HG03159 (cell line): ENCODE data around the gene MLANA.

Source experiments
- ATAC-seq: cut with Tn5 transposase; IDR thresholded peaks from one replicate; pipeline ENCODE4 v1.9.1; 2021; ENCODE audit warnings: mild to moderate bottlenecking, moderate library complexity; ENCODE audit not compliant: unreplicated experiment

MLANA gene, protein sequence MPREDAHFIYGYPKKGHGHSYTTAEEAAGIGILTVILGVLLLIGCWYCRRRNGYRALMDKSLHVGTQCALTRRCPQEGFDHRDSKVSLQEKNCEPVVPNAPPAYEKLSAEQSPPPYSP

DNA sequence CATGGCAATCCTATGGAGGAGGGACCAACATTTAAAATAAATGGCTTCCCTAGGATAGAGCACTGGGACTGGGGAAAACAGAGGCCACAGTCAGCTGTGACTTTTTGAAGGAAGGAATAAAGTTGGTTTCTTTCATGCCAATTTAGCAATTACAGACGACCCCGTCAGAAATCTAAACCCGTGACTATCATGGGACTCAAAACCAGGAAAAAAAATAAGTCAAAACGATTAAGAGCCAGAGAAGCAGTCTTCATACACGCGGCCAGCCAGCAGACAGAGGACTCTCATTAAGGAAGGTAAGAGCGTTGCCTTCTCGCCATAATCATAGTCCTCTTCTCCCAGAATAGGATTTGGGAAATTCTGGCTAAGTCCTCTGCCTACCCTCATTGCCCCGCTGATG lies at the start of gene MLANA:
Gene MLANA (plus strand): TSS at position 249 of the 400 bp plus-strand sequence. CDS start 1,586 bp downstream, outside the sequence.
- ATAC-seq: no peak

DNA sequence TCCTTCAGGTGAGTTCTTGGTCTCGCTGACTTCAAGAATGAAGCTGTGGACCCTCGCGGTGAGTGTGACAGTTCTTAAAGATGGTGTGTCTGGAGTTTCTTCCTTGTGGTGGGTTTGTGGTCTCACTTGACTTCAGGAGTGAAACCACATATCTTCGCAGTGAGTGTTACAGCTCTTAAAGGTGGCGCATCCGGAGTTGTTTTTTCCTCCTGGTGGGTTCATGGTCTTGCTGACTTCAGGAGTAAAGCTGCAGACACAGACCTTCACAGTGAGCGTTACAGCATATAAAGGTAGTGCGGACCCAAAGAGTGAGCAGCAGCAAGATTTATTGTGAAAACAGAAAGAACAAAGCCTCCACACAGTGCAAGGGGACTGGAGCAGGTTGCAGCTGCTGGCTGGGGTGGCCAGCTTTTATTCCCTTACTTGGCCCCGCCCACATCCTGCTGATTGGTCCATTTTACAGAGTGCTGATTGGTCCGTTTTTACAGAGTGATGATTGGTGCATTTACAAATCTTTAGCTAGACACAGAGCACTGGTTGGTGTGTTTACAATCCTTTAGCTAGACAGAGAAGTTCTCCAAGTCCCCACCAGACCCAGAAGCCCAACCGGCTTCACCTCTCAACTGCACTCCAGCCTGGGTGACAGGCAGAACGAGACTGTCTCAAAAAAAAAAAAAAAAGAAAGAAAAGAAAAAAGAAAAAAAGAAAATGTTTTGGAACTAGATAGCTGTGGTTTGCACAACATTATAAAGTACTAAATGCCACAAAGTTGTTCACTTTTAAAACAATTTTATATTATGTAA lies 48.7 kb upstream of the MLANA start:
- no peak for ATAC-seq

DNA sequence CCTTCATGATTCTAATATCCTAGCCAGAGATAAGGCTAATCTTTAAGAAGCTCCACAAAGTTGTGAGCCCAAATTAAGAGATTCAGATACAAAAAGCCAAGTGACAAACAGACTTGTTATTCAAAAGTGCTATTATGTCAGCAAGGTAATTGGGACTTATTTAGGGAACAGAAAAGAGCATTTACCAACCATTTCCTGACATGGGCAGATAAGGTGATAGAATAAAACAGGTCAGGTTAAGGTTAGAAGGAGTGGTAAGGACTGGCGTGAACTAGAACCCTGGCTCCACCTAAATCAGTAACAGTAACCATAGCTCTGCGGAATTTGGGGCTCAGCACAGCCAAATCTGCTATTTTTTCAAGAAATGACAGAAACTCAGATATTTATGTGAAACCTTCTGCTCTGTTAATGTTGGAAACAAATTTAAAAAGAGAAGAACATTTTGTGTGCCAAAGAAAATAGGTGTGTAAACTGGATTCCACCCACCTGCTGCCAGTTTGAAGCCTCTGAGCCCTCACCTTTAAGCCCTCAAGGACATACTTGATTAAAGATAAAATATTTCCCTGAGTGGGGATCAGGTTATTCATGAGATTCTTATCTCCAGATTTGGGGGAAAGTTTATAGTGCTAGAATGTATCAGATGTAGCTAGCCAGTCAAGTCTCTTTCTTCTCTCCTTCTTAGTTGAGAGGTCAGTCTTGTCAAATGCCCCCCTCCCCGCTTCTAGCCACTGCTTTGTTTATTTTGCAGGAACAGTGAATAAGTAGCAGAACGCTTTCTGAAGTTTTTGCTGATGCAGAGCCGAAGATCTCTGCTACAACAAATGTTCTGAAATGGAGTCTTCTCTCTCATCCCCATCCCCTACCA lies 47.5 kb upstream of the MLANA start:
- ATAC-seq: no peak

DNA sequence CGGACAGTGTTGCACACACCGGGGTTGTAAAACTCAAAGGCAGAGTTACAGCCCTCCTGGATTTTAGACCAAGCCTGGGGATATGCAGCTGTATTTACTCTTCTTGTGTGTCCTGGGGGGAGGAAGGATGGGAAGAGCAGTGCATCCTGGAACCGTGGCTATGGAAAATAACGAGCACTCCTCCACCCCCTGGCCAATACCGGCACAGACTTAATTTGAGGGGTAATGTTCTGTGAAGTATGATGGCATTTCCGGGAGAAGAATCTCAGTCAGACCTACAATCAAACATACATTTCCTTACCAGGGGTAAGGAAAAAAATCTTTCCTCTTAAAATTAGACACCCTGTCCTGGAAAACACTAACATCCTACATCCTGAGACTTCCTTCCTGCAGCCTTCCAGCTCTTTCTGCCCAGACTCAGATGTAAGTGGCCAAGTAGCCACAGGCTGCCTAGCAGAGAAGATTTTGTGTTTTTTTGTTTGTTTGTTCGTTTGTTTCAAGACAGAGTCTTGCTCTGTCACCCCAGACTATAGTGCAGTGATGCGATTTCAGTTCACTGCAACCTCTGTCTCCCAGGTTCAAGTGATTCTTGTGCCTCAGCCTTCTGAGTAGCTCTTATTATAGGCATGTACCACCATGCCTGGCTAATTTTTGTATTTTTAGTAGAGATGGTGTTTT lies 46.8 kb upstream of the MLANA start:
- ATAC-seq: no peak

DNA sequence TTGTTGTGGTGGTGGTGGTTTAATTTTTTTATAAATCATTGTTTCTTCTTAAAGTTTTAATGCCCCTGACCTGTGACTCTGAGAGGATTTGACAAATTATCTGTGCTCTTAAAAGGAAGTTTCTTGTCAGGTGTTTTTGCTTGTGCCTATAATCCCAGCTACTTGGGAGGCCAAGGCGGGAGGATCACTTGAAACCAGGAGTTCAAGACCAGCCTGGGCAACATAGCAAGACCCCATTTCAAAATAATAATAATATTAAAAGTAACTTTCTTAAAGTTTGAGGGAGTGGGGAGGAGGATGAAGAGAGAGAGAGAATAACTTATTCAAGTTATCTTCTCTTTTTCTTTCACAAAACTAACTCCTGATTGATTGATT lies 45.5 kb upstream of the MLANA start:
- ATAC-seq: no peak

DNA sequence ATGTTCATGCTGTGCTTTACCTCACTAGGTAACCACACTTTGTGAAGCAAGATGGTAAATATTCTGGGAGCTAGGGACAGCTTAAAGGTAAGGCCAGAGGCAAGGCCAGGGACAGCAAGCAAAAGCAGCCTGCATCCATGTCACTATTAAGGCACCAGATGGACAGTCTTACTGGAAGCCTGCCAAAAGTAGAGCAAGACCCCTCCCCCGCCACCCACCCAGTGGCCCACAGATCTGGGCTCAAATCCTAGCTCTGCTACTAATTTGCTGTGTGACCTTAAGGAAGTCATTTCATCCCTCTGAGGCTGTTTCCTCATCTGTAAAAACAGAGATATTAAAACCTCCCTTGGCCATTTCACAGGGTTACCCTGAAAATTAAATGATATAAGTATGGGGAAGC lies 44.6 kb upstream of the MLANA start:
- no peak for ATAC-seq

DNA sequence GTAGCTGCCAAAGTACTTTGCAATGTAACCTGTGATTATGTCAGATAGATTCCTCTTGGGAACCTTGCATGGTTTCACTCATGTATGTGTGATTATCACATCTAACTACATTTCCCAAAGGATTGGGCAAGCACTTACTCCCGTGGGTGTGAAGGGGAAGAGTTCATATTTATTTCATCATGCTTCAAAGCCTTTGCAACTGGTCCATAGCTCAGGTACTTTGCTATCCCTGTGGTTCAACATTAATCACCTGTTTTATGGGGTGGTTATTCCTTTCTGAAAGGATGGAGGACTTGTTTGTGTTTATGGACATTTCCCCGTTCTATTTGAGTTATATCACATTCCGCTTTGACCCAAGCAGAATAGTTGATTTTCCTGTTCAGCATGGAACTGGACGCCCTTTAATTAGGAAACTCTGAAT lies 44.2 kb upstream of the MLANA start:
- ATAC-seq: no peak

DNA sequence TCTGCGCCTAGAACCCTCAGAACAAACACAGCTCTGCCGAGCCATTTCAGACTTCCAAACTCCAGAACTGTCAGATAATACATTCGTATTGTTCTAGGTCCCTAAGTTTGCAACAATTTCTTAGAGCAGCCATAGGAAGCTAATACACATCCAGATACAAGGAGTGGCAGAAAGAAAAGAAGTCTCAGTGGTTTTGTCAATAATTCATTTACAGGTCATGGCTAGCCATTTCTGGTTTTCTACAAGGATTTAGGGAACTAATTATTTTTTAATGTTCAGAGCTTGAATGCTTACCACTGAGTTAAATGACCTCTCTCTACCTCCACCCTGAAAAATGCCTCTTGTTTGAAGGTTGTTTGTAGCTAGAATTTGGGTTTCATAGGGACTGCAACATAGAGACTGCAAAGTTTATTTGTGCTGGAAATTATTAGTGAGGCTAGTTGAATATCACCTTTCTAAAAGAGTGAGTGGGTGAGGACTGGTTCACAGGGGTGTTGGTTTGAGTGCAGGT lies 42.3 kb upstream of the MLANA start:
- ATAC-seq: no peak

DNA sequence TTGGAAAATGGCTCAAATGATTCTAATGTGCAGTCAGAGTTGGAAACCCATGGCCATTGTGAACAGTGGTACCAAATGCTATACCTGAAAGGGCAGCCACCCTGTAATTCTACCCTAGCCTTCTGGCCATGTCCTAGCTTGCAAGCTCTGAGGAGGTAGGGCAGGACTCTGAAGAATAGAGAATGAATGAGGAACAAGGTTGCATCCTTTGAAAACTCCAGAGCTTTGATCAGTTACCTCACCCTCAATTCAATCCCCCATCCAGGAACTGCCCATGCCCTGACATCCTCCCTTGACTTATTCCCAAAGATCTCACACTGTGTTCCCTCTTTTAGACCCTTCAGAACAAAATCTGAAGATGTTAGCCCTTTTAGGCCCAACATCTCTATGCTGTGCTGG lies 40.0 kb upstream of the MLANA start:
- ATAC-seq: no peak

DNA sequence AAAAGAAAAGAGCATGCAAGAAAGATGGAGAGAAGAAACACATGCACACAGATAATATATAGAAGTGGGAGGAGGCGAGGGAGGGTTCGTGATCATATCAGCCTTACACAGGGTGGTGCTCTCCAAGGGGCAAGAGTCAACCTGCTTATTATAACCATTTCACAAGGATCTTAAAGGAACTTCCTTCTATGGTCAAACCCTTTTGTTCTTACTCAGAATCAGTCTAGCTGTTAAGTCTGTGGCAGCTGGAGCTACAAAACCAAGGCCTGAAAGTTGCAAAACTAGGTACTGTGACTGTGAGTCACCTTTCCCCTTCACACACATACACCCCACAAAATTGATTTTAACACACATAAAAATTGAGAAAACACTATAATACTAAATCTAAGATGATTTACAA lies 39.2 kb upstream of the MLANA start:
- peak; percentile 83 for ATAC-seq

DNA sequence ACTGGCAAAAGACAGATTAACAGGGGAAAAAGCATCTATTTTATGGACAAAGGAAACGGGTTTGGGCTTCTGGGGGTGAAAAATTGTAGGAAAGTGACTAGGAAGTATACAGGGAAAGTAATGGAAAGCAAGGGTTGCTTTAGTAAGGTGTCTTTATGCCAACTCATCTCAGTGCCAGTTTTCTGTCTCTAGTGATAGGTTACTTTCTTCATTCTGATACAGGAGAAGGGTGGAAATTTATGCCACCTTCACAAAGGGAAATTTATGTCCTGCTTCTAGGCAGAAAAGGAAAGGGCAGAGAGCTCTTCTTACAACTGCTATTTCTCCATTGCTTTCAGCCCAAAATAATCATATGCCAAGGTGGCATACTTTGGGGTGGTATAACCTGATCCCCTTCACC lies 37.7 kb upstream of the MLANA start:
- no peak for ATAC-seq

DNA sequence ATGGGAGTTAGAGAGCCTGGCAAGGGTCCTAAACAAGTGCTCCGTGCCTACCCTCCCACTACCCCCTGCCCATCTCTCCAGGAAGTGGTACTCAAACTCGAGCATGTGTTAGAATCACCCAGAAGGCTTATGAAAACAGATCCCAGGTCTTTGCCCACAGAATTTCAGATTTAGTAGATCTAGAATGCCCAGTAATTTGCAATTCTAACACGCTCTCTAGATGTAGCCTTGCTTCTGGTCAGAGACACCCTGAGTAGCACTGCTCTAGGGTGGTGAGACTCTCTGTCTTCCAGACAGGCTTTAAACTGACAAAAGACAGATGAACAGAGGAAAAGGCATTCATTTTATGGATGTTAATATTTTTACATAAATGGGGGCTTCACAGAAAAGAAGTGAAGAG lies 37.1 kb upstream of the MLANA start:
- ATAC-seq: no peak

DNA sequence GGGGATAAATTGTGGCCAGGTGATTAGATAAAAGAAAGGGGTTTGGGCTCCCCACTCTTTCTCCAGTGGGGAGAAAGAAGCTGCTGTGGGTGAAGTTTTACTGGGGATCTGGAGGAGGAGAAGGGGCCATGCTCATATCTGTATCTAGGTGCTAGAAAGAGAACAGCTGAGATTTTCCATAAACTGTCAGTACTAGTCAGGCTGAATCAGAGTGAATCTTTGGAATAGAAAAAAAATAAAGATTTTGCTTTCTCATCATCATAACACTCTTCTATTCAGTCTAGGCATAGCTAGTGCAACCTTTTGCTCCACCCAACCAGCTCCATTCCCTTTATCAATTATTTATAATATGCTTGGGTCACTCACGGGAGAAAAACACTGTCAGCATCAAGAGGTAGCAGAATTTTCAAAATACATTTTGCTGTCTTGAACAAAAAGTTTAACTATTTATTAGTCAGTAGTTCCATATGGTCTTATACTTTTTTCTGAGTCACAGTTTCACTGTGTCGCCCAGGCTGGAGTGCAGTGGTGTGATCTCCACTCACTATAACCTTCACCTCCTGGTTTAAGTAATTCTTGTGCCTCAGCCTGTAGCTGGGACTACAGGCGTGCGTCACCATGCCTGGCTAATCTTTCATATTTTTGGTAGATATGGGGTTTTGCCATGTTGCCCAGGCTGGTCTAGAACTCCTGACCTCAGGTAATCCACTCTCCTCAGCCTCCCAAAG lies 36.5 kb upstream of the MLANA start:
- ATAC-seq: no peak

DNA sequence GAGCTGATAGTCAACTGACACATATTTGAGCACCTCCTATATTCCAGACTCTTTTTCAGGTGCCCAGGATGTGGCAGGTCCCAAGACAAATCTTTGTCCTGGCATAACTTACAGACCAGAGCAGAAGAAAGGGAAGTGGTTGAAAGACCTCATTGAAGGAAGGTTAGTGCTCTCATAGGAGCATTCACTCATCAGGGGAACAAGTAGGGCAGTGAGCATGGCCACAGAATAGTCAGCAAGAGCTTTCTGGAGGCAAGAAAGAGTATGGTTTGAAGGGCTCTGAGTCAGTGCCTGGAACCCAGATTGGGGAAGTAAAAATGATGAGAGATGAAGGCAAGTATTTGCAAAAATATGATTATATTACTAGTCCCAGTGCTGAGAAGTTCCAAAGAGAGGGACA lies 32.8 kb upstream of the MLANA start:
- ATAC-seq: no peak

DNA sequence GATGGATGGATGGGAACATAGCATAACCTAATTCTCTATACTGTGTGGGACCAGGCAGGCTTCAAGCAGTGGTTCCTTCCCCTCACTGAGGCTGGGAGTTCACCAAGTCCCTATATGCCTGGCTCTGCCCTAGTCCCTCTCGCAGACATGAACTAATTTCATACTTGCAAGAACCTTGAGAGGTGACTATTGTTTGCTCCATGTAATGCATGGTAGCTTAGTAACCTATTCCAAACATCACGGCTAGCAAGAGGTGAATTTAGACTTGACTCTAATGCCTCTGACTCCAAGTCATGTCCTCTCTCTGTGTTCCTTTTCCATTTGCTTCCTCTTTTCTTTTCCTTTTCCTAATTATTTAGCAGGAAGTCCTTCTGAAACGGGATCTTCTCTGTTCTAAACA lies 31.9 kb upstream of the MLANA start:
- ATAC-seq: no peak

DNA sequence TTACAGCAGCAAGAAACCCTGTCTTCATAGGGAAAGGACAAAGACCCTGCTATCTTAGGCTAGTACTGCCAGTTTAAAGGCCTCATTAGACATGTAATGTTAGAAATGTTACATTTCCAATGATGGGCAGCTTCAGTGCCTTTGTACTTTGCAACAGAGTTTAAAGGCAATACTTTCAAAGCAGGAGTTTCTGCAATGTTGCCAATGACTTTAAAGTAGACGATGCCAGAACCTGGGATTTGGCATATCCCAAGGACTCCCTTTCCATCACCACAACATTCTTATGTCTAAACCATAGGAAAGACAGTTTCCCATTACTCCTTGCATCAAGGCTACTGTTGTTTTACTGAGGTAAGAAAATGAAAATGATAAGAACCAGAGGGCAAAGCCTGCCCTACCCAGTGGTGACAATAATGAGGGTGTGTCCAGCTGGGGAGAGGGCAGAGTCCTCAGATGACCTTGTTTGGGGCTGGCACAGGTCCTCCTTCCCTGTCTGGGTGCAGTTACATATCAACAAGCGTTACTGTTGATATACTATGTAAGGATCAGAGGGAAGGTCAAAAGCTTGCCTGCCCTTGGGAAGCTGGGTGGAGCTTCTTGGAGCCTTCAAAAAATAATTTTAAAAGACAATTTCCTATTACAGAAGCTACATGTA lies 27.5 kb upstream of the MLANA start:
- ATAC-seq: no peak

DNA sequence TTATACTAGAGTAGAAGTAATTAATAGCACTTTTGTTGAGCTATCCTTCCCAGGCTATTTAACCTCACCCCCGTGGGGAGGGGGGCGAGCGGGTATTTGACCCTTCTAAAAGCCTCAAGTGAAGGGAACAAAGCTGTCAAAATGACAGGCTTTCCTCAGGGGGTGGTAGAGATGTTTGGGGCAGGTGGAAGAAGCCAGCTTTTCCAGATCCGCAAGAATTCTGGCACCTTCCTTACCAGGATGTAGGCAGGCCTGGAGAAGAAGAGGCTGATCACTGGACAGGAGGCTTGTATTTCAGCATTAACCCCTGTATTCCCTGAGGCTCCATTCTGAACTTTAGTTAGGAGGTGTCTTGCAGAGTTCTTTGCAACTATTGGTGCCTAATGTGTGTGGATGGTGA lies 26.2 kb upstream of the MLANA start:
- ATAC-seq: no peak

DNA sequence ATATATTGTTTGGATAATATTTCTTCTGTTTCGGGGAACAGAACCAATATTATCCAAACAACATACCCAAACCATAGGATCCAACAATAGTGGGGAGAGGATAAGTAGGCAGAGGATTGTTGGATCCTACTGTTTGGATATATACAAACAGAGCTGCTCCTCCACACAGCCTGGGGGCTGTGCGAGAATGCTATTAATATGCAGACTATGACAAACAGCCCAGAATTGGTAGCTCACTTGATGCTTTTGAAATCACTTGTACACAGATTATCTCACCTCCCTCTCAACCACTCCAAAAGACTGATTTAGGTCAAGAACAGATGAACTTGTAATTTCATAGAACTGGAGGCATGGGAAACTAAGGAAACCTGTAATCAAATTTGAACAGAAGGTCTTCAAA lies 24.4 kb upstream of the MLANA start:
- ATAC-seq: no peak

DNA sequence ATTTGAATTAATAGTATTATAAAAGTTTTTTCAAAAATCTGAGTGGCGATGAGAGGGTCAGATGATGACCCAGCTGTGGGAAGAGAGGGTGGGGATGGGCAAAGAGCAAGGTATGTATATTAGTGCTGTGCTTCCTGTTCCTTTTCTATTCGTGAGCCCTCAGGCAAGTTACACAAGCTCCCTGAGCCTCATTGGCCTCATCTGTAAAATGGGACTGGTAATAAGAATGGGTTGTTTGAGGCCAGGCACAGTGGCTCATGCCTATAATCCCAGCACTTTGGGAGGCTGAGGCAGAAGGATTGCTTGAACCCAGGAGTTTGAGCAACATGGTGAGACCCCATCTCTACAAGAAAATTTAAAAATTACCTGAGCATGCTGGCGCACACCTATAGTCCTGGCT lies 24.0 kb upstream of the MLANA start:
- no peak for ATAC-seq

DNA sequence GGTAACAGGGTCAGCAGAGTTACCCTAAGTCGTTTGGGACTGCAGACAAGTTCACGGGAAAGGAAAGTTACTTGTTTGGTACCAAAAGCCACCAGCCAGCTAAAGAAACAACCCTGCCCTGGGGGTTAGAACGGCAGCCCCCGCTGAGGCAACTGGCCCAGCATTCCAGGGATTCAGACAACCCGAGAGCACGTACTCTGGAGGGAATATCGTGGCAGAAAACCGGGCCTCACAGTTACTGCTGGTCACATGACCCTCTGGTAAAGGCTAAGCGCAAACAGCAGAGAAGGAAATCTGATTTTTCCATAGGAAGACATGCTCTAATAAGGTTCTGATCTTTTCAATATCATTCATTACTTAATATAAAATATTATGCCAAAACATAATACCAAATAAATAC lies 22.5 kb upstream of the MLANA start:
- ATAC-seq: no peak
